Measurements from ENCODE around the gene PTX4. TPM values are rescaled to one million over a fixed set of nuclear protein-coding genes. Genes with fewer than 3 reads are reported as not detected.

PTX4 gene
- total and polyA plus RNA-seq, 2 experiments from 2014 or later: not detected

- TF ChIP-seq JUNB (IDR thresholded peaks at IDR 0.05; ENCODE audit: unreplicated experiment) (no peak), NANOG (IDR thresholded peaks at IDR 0.05; ENCODE audit: borderline replicate concordance) (no peak)
Observed at GRCh38 chr16:1466968-1467521, 21.7 kb downstream of the PTX4 start (continued).

GRCh38 chr16:1466054-1466453 lies 22.7 kb downstream of the PTX4 start:
- H3K4me1 Mint-ChIP-seq: peaks cover 3% of the 10 kb centered on the region; the same call in 1 of the 3 replicates
- Histone ChIP-seq H3K36me3 (ENCODE audit: insufficient read depth) (no peaks in the 10 kb centered on the region), H3K27me3 (ENCODE audit: insufficient read depth) (no peaks in the 10 kb centered on the region), H3K79me2 (replicated peaks; ENCODE audit: insufficient read depth) (peaks cover 42% of the 10 kb centered on the region), H3K9me2 (ENCODE audit: insufficient read depth) (no peaks in the 10 kb centered on the region), H2AFZ (no peak overlapping the region), H3F3A (replicated peaks; ENCODE audit: low read depth) (no peaks in the 10 kb centered on the region), H3K27ac (ENCODE audit: low read depth) (no peak overlapping the region), H3K4me3 (no peak overlapping the region), H4K20me1 (replicated peaks; ENCODE audit: insufficient read depth) (peaks cover 22% of the 10 kb centered on the region), H3K4me2 (no peak overlapping the region), H3K4me1 (ENCODE audit: insufficient read depth) (no peaks in the 10 kb centered on the region)
- no peaks in the 10 kb centered on the region for H3K27me3 Mint-ChIP-seq (ENCODE audit: insufficient read depth, low read depth, poor library complexity)
- H3K27ac Mint-ChIP-seq: no peak overlapping the region
- no peak for ATAC-seq
- peaks cover 3% of the 10 kb centered on the region for H3K36me3 Mint-ChIP-seq (ENCODE audit: low read depth)
- no peaks in the 10 kb centered on the region for H3K9me3 Mint-ChIP-seq
- no peak overlapping the region for H3K4me3 Mint-ChIP-seq
- no peak for TF ChIP-seq EZH2phosphoT487 (IDR thresholded peaks at IDR 0.05; ENCODE audit: unreplicated experiment)
- TF ChIP-seq CTCF (conservative IDR thresholded peaks at IDR 0.05; ENCODE audit: low read depth in 2 of 2): no peak
- TF ChIP-seq ETS1 (IDR thresholded peaks at IDR 0.05): no peak
- no peak for TF ChIP-seq POLR2AphosphoS5 (IDR thresholded peaks at IDR 0.05; ENCODE audit: low read depth)
- TF ChIP-seq EZH2 (IDR thresholded peaks at IDR 0.05; ENCODE audit: low read depth, unreplicated experiment): no peak
- TF ChIP-seq STAT1 (IDR thresholded peaks at IDR 0.05; ENCODE audit: unreplicated experiment): no peak
- TF ChIP-seq NANOG (IDR thresholded peaks at IDR 0.05; ENCODE audit: borderline replicate concordance): no peak
- TF ChIP-seq ZNF331 (CRISPR knock-in tag; IDR thresholded peaks at IDR 0.05; ENCODE audit: low read depth): no peak
- TF ChIP-seq CREB1 (CRISPR knock-in tag; IDR thresholded peaks at IDR 0.05; ENCODE audit: low read depth): no peak
- TF ChIP-seq JUNB (IDR thresholded peaks at IDR 0.05; ENCODE audit: unreplicated experiment): no peak
- TF ChIP-seq ZNF114 (CRISPR knock-in tag; IDR thresholded peaks at IDR 0.05): no peak
- TF ChIP-seq REST (IDR thresholded peaks at IDR 0.05; ENCODE audit: unreplicated experiment): no peak
- TF ChIP-seq ZNF462 (CRISPR knock-in tag; IDR thresholded peaks at IDR 0.05): no peak
- DNase-seq (ENCODE audit: low spot score): no peak
